Measurements from ENCODE around the gene MNT. TPM values are rescaled to one million over a fixed set of nuclear protein-coding genes. Genes with fewer than 3 reads are reported as not detected.

MNT gene
- polyA plus RNA-seq, 1 donor from 2014 or later = 6.1 TPM

DNA sequence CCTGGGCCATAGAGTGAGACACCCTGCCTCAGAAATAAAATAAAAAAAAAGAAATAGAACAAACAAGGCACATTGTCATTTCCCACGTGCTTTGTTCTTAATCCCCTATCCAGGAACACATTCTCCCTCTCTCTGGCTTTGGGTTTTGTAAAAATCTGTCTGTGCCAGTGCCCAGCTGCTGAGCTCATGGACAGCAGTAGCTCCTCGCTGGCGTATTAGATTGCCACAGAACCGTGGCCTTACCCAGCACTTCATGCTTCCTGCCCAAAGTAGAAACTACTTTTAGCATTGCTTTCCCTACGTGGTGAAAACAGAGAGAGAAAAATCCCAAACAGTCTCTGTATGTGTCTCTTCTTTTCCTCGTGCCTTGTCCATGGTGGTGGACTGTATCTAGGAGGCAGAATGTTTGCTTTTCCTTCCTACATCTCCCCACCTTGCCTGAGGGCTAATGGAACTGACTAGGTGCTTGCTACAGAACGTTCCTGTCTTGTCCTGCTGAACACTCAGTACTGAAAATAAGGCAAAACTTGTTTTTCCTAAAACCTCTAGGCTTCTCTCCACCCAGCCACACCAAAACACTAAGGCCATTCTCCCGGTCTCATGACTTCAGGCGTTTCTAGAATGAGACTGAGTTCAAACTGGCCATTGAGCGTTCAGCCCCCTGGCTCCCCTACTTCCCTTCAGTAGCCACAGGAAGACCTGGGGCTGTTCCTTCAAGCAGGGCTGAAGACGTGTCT, 26.1 kb downstream of the MNT start:
- Histone ChIP-seq H3K9ac (ENCODE audit: low read length) (no peak overlapping the region), H3K27ac (ENCODE audit: low read length) (no peak overlapping the region), H3K36me3 (ENCODE audit: insufficient read depth, low read length) (no peaks in the 10 kb centered on the region), H4K20me1 (ENCODE audit: insufficient read depth) (no peaks in the 10 kb centered on the region), H3K4me3 (ENCODE audit: low read length) (no peak overlapping the region), H3K4me2 (ENCODE audit: low read length) (no peak overlapping the region), H2AFZ (ENCODE audit: low read depth, low read length) (no peak overlapping the region), H3K27me3 (ENCODE audit: insufficient read depth, low read depth, low read length) (no peaks in the 10 kb centered on the region), H3F3A (ENCODE audit: insufficient read depth, low read length, poor library complexity, severe bottlenecking) (no peaks in the 10 kb centered on the region), H3K9me2 (ENCODE audit: insufficient read depth, low read length) (no peaks in the 10 kb centered on the region), H3K79me2 (replicated peaks; ENCODE audit: insufficient read depth, low read length) (no peaks in the 10 kb centered on the region), H3K9me3 (ENCODE audit: low read length) (no peaks in the 10 kb centered on the region)
- TF ChIP-seq EZH2 (IDR thresholded peaks at IDR 0.05; ENCODE audit: borderline replicate concordance, insufficient read depth, low read length, poor library complexity, severe bottlenecking) (no peak), POLR2AphosphoS5 (IDR thresholded peaks at IDR 0.05) (no peak), SMC3 (conservative IDR thresholded peaks at IDR 0.05; ENCODE audit: poor library complexity) (no peak), MXI1 (conservative IDR thresholded peaks at IDR 0.05; ENCODE audit: poor library complexity, severe bottlenecking) (no peak)
- TF ChIP-seq, protein P1, sequence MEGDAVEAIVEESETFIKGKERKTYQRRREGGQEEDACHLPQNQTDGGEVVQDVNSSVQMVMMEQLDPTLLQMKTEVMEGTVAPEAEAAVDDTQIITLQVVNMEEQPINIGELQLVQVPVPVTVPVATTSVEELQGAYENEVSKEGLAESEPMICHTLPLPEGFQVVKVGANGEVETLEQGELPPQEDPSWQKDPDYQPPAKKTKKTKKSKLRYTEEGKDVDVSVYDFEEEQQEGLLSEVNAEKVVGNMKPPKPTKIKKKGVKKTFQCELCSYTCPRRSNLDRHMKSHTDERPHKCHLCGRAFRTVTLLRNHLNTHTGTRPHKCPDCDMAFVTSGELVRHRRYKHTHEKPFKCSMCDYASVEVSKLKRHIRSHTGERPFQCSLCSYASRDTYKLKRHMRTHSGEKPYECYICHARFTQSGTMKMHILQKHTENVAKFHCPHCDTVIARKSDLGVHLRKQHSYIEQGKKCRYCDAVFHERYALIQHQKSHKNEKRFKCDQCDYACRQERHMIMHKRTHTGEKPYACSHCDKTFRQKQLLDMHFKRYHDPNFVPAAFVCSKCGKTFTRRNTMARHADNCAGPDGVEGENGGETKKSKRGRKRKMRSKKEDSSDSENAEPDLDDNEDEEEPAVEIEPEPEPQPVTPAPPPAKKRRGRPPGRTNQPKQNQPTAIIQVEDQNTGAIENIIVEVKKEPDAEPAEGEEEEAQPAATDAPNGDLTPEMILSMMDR (IDR thresholded peaks at IDR 0.05; ENCODE audit: poor library complexity, severe bottlenecking) = no peak

- H3K9me2 ChIP-seq (ENCODE audit: insufficient read depth, low read length) = no peaks in the 10 kb centered on the region
- H2AFZ ChIP-seq (ENCODE audit: low read depth, low read length) = no peak overlapping the region
- H3K79me2 ChIP-seq (replicated peaks; ENCODE audit: insufficient read depth, low read length) = no peaks in the 10 kb centered on the region
- no peaks in the 10 kb centered on the region for H3F3A ChIP-seq (ENCODE audit: insufficient read depth, low read length, poor library complexity, severe bottlenecking)
- H4K20me1 ChIP-seq (ENCODE audit: insufficient read depth) = no peaks in the 10 kb centered on the region
- H3K27me3 ChIP-seq (ENCODE audit: insufficient read depth, low read depth, low read length) = no peaks in the 10 kb centered on the region
- no peak for TF ChIP-seq SMC3 (conservative IDR thresholded peaks at IDR 0.05; ENCODE audit: poor library complexity)
- no peak for TF ChIP-seq TAF1 (IDR thresholded peaks at IDR 0.05; ENCODE audit: low read depth)
- no peak for TF ChIP-seq EP300 (conservative IDR thresholded peaks at IDR 0.05; ENCODE audit: poor library complexity, severe bottlenecking)
- no peak for TF ChIP-seq REST (IDR thresholded peaks at IDR 0.05; ENCODE audit: borderline replicate concordance)
- TF ChIP-seq POLR2AphosphoS5 (IDR thresholded peaks at IDR 0.05) = no peak
- no peak for TF ChIP-seq RAD21 (conservative IDR thresholded peaks at IDR 0.05)
- no peak for TF ChIP-seq EZH2 (IDR thresholded peaks at IDR 0.05; ENCODE audit: borderline replicate concordance, insufficient read depth, low read length, poor library complexity, severe bottlenecking)
- TF ChIP-seq, protein P1 (IDR thresholded peaks at IDR 0.05; ENCODE audit: poor library complexity, severe bottlenecking) = no peak
- TF ChIP-seq MXI1 (conservative IDR thresholded peaks at IDR 0.05; ENCODE audit: poor library complexity, severe bottlenecking) = no peak
- H3K9me3 ChIP-seq (ENCODE audit: low read length) = no peaks in the 10 kb centered on the region
- H3K36me3 ChIP-seq (ENCODE audit: insufficient read depth, low read length) = no peaks in the 10 kb centered on the region
- H3K27ac ChIP-seq (ENCODE audit: low read length) = no peak overlapping the region
- H3K4me3 ChIP-seq (ENCODE audit: low read length) = no peak overlapping the region
- H3K4me2 ChIP-seq (ENCODE audit: low read length) = no peak overlapping the region
- H3K9ac ChIP-seq (ENCODE audit: low read length) = no peak overlapping the region
Measured at GRCh38 chr17:2373179-2373578, 27.7 kb downstream of the MNT start.

All from neural cell (in vitro differentiated cells).